Lower lobe of right lung (tissue), 2 donors: Measurements from ENCODE around the gene ZNF138. TPM values are rescaled to one million over a fixed set of nuclear protein-coding genes. Genes with fewer than 3 reads are reported as not detected.

Source experiments
- ATAC-seq, 2 donors: fragments of 200-7000 bp; cut with Tn5 transposase; one replicate each; pipeline ENCODE4 v1.9.1; 2020 to 2022; ENCODE audit warnings: mild to moderate bottlenecking in 2 of 2, moderate library complexity in 2 of 2
- DNase-seq: peaks from one replicate; pipeline ENCODE4 v3.0.0-alpha.2; 2020
- H3K27ac ChIP-seq: fragments of 200-600 bp; one replicate; pipeline ENCODE4 v1.8.0; 2022
- H3K27me3 ChIP-seq: fragments of 200-600 bp; one replicate; pipeline ENCODE4 v1.8.0; 2022; ENCODE audit warnings: low read depth
- H3K36me3 ChIP-seq: fragments of 200-600 bp; one replicate; pipeline ENCODE4 v1.8.0; 2022; ENCODE audit warnings: mild to moderate bottlenecking
- H3K4me1 ChIP-seq: fragments of 200-600 bp; one replicate; pipeline ENCODE4 v1.8.0; 2022
- H3K4me3 ChIP-seq: fragments of 200-600 bp; one replicate; pipeline ENCODE4 v1.8.0; 2022; ENCODE audit warnings: mild to moderate bottlenecking
- H3K9me3 ChIP-seq: fragments of 200-600 bp; one replicate; pipeline ENCODE4 v1.8.0; 2022
- intact Hi-C: fragments of 100-400 bp; cut with DNase I; formaldehyde crosslinking; loops from one replicate; pipeline ENCODE4 v1.11.0; 2022
- total RNA-seq: library from RNA; stranded (reverse); fragmentation: NEBNext Ultra II Directional; extraction: Animal tissue kit (Norgen Biotek cat#: 25700); gene quantifications from one replicate; pipeline ENCODE4 v1.2.1, GENCODE V29; 2021
- TF ChIP-seq, protein P1 (sequence below): fragments of 200-600 bp; IDR thresholded peaks from one replicate; pipeline ENCODE4 v1.8.0; 2022; ENCODE audit warnings: antibody characterized with exemption, mild to moderate bottlenecking
- donor health status: DM: no; HTN: yes; CAD: no; lungs with severe emphysema.

The ZNF138 gene
- total RNA-seq, 1 donor from 2014 or later, result 6.6 TPM

DNA sequence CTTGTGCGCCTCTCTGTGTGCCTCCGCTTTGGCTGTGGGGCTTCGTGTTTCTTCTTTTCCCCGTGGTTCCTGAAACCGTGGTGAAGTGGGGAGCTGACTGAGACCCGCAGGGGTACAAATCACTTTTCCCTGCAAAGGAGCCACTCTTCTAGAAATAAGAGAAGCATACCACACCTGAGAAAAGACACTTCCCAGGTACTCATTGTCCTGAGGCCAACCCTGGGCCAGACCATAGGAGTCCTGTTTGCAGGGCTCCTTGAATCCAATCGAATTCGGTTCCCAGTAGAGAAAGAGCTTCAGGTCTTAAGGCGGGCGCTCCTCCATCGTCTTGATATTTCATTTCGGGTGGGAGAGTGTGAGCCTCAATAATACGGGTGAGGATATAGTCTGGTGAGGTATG, 76.4 kb downstream of the ZNF138 start:
- intact Hi-C loops, result no loop called here
- peaks cover 7% of the 10 kb centered on the region for H3K27me3 ChIP-seq
- H3K36me3 ChIP-seq, result no peaks in the 10 kb centered on the region
- no peak for ATAC-seq
- H3K27ac ChIP-seq, result no peak overlapping the region
- no peaks in the 10 kb centered on the region for H3K4me1 ChIP-seq
- H3K9me3 ChIP-seq, result no peaks in the 10 kb centered on the region
- DNase-seq, result no peak
- no peak overlapping the region for H3K4me3 ChIP-seq
- TF ChIP-seq, protein P1, sequence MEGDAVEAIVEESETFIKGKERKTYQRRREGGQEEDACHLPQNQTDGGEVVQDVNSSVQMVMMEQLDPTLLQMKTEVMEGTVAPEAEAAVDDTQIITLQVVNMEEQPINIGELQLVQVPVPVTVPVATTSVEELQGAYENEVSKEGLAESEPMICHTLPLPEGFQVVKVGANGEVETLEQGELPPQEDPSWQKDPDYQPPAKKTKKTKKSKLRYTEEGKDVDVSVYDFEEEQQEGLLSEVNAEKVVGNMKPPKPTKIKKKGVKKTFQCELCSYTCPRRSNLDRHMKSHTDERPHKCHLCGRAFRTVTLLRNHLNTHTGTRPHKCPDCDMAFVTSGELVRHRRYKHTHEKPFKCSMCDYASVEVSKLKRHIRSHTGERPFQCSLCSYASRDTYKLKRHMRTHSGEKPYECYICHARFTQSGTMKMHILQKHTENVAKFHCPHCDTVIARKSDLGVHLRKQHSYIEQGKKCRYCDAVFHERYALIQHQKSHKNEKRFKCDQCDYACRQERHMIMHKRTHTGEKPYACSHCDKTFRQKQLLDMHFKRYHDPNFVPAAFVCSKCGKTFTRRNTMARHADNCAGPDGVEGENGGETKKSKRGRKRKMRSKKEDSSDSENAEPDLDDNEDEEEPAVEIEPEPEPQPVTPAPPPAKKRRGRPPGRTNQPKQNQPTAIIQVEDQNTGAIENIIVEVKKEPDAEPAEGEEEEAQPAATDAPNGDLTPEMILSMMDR, result no peak

- Histone ChIP-seq H3K9me3 (no peaks in the 10 kb centered on the region), H3K27ac (no peak overlapping the region), H3K36me3 (no peaks in the 10 kb centered on the region), H3K4me1 (no peaks in the 10 kb centered on the region), H3K27me3 (peaks cover 7% of the 10 kb centered on the region), H3K4me3 (no peak overlapping the region)
- intact Hi-C loops, result no loop called here
- no peak for ATAC-seq
- DNase-seq, result no peak
- TF ChIP-seq, protein P1, result no peak
These were observed 77.5 kb downstream of the ZNF138 start for GRCh38 chr7:64871761-64872160.

DNA sequence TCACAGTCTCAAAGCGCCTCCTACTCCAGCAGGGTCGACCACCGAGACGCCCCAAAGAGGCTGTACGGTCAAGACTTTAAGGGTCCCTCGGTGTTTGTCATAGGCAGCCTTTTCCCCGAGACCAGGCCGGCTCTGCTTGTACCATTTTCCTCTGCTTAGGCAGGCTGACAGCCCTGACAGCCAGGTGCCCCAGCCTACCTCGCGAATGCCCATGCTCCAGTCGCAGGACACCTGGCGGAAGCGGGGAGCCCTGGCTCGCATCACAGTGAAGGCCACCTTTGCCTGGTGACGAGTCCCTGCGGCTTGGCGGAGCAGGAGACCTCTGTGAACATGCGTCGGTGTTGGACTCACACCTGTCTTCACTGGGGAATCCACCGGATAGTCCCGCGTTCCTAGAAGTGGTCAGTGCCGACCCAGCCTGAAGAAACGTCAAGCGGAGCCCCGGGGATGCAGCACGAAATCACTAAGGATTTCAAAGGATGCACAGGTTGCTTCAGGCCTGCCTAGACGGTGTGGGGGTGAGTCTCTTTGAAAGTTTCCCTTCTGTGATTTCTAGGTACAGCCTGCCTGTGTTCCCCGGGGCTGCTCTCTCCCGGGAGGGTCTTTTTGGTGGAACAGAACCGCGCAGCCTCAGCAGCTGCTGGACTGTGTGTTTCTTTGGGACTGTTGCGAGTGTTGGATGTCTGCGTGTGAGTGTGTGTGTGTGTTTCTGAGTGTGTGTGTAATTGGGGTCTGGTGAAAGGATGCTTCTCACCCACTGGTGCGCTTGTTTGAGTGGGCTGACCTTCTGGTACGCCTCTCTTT, 78.3 kb downstream of the ZNF138 start:
- DNase-seq (no peak), ATAC-seq (no peak)

GRCh38 chr7:64873155-64873500, 78.9 kb downstream of the ZNF138 start:
- ATAC-seq (no peak), DNase-seq (no peak)
- intact Hi-C loops, result no loop called here
- TF ChIP-seq, protein P1, result no peak
- Histone ChIP-seq H3K4me1 (peaks cover 6% of the 10 kb centered on the region), H3K9me3 (no peaks in the 10 kb centered on the region), H3K36me3 (no peaks in the 10 kb centered on the region), H3K27ac (no peak overlapping the region), H3K27me3 (peaks cover 14% of the 10 kb centered on the region), H3K4me3 (no peak overlapping the region)

More for the DNA sequence above, 78.3 kb downstream of the ZNF138 start:
- no peak overlapping the region for H3K4me3 ChIP-seq
- no peaks in the 10 kb centered on the region for H3K36me3 ChIP-seq
- H3K9me3 ChIP-seq, result no peaks in the 10 kb centered on the region
- H3K27ac ChIP-seq, result no peak overlapping the region
- TF ChIP-seq, protein P1, result no peak
- H3K27me3 ChIP-seq, result peaks cover 14% of the 10 kb centered on the region
- intact Hi-C loops, result no loop called here
- H3K4me1 ChIP-seq, result peaks cover 6% of the 10 kb centered on the region

- Histone ChIP-seq H3K27me3 (peaks cover 14% of the 10 kb centered on the region), H3K27ac (no peak overlapping the region), H3K36me3 (no peaks in the 10 kb centered on the region), H3K4me3 (no peak overlapping the region), H3K4me1 (peaks cover 6% of the 10 kb centered on the region), H3K9me3 (no peaks in the 10 kb centered on the region)
- TF ChIP-seq, protein P1, result no peak
- no peak for DNase-seq
- no peak for ATAC-seq
- intact Hi-C loops, result no loop called here
These were observed 79.3 kb downstream of the ZNF138 start for GRCh38 chr7:64873517-64873916.
